Measurements from ENCODE around the gene ADAMTSL1. TPM values are rescaled to one million over a fixed set of nuclear protein-coding genes. Genes with fewer than 3 reads are reported as not detected.

The ADAMTSL1 gene
- total RNA-seq, 1 donor from 2014 or later = 1.6 TPM

DNA sequence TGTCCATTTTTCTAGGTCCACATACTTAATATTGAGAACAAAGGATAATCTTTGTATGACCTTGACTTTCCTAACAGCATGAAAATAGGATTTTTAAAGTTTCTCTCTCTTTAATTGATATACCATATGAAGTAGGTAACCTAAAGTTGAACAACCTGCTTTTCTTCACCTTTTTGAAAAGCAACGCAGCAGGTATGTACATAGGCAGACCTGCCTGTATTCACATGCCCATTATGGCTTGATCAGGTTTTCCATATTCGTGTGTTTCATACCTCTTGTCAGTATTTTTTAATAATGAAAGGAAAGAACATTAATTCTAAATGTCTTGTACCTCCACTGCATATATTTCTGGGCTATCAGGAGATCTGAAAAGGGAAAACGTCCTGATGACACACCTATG, 1.5 kb upstream of the ADAMTSL1 start:
- peak; percentile 52 for DNase-seq (ENCODE audit: low read depth)
- Histone ChIP-seq H3K27me3 (ENCODE audit: control insufficient read depth, insufficient read depth, low read length) (no peaks in the 10 kb centered on the region), H3K4me3 (ENCODE audit: low read depth, low read length) (no peak overlapping the region), H3K36me3 (ENCODE audit: control insufficient read depth, insufficient read depth, low read length) (no peaks in the 10 kb centered on the region)
- FAIRE-seq = no peak
- TF ChIP-seq, protein P1, sequence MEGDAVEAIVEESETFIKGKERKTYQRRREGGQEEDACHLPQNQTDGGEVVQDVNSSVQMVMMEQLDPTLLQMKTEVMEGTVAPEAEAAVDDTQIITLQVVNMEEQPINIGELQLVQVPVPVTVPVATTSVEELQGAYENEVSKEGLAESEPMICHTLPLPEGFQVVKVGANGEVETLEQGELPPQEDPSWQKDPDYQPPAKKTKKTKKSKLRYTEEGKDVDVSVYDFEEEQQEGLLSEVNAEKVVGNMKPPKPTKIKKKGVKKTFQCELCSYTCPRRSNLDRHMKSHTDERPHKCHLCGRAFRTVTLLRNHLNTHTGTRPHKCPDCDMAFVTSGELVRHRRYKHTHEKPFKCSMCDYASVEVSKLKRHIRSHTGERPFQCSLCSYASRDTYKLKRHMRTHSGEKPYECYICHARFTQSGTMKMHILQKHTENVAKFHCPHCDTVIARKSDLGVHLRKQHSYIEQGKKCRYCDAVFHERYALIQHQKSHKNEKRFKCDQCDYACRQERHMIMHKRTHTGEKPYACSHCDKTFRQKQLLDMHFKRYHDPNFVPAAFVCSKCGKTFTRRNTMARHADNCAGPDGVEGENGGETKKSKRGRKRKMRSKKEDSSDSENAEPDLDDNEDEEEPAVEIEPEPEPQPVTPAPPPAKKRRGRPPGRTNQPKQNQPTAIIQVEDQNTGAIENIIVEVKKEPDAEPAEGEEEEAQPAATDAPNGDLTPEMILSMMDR (IDR thresholded peaks at IDR 0.05; ENCODE audit: insufficient read depth, low read length, severe bottlenecking) = no peak

DNA sequence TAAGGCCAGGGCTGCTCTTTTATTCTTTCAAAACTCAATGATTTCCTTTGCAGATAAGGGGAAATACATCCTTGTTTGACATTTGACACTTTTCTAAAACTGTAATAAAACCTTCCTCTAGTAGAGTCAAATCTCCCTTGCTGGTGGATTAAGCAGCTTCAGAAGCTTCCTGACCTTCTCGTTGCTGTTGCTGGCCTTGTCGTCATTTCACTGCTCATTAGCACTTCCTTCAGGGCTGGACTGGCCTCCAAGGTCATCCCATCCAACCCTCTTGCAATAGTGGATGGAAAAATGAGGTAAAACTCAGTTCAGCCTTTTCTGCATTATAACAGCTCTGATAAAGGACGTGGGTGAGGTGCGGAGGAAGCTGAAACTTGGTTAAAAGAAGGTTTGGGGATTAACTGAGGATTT, 1.1 kb upstream of the ADAMTSL1 start:
- Histone ChIP-seq H3K4me3 (ENCODE audit: low read depth, low read length) (no peak overlapping the region), H3K36me3 (ENCODE audit: control insufficient read depth, insufficient read depth, low read length) (no peaks in the 10 kb centered on the region), H3K27me3 (ENCODE audit: control insufficient read depth, insufficient read depth, low read length) (no peaks in the 10 kb centered on the region)
- FAIRE-seq (no peak), DNase-seq (ENCODE audit: low read depth) (no peak)
- TF ChIP-seq, protein P1 (IDR thresholded peaks at IDR 0.05; ENCODE audit: insufficient read depth, low read length, severe bottlenecking) = no peak

DNA sequence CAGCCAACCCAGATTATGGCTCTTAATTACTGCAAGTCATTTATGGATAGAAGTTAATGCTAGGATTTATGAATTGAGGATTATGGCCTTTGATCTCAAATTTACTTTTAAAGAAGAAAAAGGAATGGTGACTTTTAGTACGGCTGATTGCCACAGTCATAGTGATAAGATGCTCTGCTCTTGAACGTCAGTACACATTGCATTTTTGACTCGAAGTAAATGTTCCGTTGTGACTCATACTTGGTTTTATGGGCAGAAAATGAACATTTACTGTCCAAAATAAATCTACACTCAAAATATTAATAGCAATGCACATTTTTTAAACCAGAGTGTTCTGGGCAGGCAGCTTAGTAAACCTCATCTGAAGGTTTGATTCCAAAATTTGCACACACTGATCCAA, 830 bp downstream of the ADAMTSL1 start:
- Histone ChIP-seq H3K36me3 (ENCODE audit: control insufficient read depth, insufficient read depth, low read length) (no peaks in the 10 kb centered on the region), H3K4me3 (ENCODE audit: low read depth, low read length) (no peak overlapping the region)
- TF ChIP-seq, protein P1 (IDR thresholded peaks at IDR 0.05; ENCODE audit: insufficient read depth, low read length, severe bottlenecking) = no peak

DNA sequence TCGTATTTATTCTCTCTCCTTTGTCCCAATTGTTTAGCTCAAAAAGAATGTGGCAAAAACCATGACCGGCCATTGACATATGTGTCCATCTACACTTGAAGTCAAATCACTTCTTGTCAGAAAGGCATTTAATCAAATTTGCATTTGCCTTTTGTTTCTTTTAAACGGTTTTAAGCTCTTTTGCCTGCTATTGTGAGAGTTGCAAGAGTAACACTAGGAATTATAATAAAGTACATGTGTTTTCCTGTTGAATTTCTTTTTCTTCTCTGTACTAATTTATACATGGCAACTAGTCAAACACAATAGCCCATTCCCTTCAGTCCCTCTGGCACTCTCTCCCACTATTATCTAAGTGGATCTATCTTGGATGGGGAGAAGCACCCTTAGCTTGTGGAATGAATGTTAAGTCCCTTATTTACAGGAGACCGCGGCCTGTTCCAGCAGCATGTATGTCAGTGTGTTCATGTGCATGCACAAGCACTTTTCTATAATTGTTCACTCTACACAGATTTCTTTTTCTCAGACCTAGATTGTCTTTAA, 3.2 kb downstream of the ADAMTSL1 start:
- Histone ChIP-seq H3K27me3 (ENCODE audit: control insufficient read depth, insufficient read depth, low read length) (no peaks in the 10 kb centered on the region), H3K36me3 (ENCODE audit: control insufficient read depth, insufficient read depth, low read length) (no peaks in the 10 kb centered on the region), H3K4me3 (ENCODE audit: low read depth, low read length) (no peak overlapping the region)
- FAIRE-seq (no peak), DNase-seq (ENCODE audit: low read depth) (no peak)
- TF ChIP-seq, protein P1 (IDR thresholded peaks at IDR 0.05; ENCODE audit: insufficient read depth, low read length, severe bottlenecking) = no peak

More for the DNA sequence above, 830 bp downstream of the ADAMTSL1 start:
- no peaks in the 10 kb centered on the region for H3K27me3 ChIP-seq (ENCODE audit: control insufficient read depth, insufficient read depth, low read length)
- FAIRE-seq (no peak), DNase-seq (ENCODE audit: low read depth) (no peak)

GRCh38 chr9:18477719-18478118, 3.8 kb downstream of the ADAMTSL1 start:
- TF ChIP-seq, protein P1 (IDR thresholded peaks at IDR 0.05; ENCODE audit: insufficient read depth, low read length, severe bottlenecking) = no peak
- FAIRE-seq = no peak

More at GRCh38 chr9:18477719-18478118, 3.8 kb downstream of the ADAMTSL1 start:
- H3K4me3 ChIP-seq (ENCODE audit: low read depth, low read length) = no peak overlapping the region
- DNase-seq (ENCODE audit: low read depth) = no peak
- H3K27me3 ChIP-seq (ENCODE audit: control insufficient read depth, insufficient read depth, low read length) = no peaks in the 10 kb centered on the region
- H3K36me3 ChIP-seq (ENCODE audit: control insufficient read depth, insufficient read depth, low read length) = no peaks in the 10 kb centered on the region

Data from bronchial epithelial cell (primary cell).